Iris pigment epithelial cell (primary cell): ENCODE measurements around the gene INSR.

ENCODE experiments used
- DNase-seq: peaks from one replicate; pipeline ENCODE4 v3.0.0-alpha.2; 2011; ENCODE audit warnings: low read depth

The INSR gene

DNA sequence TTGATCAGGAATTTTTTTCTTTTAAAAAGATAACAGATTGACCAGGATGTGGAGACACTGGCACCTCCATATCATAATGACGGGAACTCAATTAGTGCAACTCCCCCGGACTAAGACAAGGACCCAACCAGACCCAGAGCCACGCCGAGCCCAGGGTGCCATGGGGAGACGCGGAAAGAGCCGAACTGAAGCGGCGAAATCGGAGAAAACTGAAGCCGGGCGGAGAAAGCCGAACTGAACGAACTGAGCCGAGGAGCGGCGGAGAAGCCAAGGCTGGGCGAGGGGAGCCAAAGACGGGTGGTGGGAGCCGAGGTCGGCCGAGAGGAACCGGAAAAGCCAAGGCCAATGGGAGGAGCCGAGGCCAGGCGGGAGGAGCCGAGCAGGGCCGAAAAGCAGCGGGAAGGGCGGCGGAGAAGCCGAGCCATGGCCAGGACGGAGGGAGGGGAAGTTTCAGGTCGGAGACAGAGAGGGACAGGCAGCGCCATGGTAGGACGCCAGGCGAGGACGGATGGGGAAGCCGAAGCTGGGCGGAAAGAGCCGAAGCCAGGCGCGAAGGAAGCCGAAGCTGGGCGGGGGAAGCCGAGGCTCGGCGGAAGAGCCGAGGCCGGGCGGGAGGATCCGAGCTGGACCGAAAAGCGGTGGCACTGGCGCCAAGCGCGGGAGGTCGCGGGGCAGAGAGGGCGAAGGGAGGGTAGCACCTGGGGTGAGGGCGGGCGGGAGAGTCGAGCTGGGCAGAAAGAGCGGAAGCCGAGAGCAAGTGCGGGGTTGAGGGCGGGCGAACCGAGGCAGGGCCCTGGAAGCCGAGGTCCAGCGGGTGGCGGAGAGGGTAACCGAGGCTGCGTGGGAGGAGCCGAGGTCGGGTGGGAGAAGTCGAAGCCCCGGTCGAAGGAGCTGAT, 195.3 kb downstream of the INSR start:
- peak; percentile 87 for DNase-seq

DNA sequence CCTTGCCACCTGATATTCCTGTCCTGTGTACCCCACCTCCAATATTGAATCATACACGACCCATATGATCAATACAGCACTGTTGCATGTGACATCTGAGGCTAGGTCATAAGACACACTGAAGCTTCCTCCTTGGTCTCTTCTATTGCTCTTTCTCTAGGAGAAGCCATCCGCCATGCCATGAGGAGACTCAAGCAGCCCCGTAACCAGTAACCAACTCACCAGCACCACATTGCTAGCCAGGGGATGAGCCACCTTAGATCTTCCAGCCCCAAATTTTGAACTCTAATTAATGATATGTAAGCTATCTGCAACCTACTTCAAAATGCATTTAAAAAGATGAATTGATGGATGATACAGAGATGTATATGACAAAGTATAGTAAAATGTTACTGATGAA, 196.1 kb downstream of the INSR start:
- no peak for DNase-seq

DNA sequence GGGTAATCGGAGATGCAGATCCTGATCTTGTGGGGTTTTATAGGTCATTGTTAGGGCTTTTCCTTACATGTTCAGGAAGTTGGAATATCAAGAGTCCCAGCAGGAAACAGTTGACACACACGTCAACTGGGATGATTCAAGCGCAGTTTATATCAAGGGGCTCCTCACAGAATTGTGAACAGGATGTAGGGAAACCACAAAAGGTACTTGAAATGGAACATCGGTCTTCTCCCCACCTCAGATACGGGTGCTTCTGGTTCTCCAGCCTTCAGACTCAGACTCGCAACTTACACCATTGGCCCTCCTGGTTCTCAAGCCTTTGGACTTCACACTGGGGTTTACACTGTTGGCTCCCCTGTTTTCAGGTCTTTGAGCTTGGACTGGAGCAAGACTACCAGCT, 205.2 kb downstream of the INSR start:
- no peak for DNase-seq

DNA sequence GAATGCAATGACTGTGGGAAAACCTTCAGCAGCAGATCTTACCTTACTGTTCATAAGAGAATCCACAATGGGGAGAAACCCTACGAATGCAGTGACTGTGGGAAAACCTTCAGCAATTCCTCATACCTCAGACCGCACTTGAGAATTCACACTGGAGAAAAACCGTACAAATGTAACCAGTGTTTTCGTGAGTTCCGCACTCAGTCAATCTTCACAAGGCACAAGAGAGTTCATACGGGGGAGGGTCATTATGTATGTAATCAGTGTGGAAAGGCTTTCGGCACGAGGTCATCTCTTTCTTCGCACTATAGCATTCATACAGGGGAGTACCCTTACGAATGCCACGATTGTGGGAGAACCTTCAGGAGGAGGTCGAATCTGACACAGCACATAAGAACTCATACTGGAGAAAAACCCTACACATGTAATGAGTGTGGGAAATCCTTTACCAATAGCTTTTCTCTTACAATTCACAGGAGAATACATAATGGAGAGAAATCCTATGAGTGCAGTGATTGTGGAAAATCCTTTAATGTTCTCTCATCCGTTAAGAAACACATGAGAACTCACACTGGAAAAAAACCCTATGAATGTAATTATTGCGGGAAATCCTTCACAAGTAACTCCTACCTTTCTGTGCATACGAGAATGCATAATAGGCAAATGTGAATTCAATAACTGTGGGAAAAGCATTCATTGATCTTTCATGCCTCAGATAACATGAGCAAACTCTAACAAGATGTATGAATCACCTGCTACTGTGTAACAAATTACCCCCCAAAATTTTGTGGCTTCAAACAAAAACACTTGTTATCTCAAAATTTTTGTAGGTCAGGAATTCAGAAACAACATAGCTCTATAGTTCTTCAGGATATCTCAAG, 210.9 kb downstream of the INSR start:
- peak; percentile 38 for DNase-seq

DNA sequence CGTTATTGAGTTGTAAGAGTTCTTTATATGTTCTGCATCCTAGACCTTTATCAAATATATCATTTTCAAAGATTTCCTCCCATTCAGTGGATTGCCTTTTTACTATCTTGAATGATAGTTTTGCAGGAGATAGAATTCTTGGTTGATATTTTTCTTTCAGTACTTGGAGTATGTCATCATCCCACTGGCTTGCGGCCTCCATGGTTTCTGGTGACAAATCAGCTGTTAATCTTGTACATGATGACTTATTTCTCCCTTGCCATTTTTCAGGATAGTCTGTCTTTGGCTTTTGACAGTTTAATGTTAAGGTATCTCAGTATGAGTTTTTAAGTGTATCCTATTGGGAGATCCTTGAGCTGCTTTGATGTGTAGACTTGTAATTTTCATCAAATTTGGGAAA, 216.2 kb downstream of the INSR start:
- no peak for DNase-seq

DNA sequence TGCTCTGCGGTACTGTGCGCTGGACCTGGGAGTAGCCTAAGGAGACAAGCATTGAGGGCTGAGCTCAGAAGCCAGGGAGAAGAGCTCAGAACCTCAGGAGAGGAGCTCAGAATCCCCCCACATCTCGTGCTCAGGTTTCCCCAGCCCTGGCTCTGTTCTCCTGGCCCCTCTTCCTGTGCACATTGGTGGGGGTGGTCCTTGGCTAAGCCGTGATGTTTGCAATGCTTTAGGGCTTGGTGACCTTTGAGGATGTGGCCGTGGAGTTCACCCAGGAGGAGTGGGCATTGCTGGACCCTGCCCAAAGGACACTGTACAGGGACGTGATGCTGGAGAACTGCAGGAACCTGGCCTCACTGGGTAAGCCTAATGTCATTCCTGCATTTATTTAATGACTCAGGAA, 218.1 kb downstream of the INSR start:
- no peak for DNase-seq

DNA sequence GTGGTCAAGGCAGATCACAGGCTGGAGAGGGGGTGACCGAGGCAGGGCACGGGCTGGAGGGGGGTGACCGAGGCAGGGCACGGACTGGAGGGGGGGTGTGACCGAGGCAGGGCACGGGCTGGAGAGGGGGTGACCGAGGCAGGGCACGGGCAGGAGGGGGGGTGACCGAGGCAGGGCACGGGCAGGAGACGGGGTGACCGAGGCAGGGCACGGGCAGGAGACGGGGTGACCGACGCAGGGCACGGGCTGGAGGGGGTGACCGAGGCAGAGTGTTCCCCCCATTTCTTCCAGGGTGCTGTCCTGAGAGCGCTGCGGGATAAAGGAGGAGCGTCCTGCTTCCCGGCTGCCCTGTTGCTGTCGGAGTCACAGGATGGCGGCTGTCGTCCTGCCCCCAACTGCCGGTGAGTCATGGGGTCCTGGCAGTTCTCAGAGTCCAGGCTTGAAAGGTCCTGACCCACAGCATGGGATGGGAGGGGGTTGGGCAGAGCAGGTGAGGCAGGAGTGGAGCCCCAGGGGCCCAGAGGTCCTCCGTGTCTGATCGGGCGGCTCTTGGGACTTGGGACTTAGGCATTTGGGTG, 219.4 kb downstream of the INSR start:
- no peak for DNase-seq

DNA sequence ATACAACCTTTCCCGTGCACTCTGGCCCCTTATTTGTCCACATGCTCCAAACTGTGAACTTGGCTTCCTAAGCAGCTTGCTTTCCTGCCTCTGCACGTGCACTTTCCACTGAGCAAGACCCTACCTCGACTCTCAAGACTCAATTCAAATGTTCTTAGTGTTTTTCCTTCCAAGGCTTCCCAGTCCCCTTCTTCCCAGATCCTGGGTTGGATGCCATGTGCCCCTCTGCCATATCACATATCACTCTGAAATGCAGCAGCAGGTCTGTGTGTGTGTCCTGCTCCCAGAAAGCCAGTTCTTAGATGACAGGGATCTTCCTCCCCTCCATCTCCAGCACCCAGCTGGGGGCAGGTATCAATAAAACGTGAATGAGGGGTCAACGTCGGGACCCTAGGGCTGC, 221.7 kb downstream of the INSR start:
- no peak for DNase-seq

DNA sequence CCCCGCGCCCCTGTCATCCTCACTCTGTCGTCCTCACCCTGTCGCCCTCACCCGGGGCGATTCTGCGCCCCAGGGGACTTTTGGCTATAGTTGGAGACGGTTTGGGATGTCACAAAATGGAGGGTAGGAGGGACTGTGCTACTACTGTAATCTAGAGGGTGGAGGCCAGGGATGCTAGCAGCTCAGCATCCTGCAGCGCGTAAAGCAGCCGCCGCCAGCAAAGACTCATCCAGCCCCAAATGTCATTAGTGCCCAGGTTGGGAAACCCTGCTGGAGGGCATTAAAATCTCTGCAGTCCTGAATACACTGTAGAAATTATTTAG, 224.3 kb downstream of the INSR start:
- DNase-seq, result peak; percentile 12

DNA sequence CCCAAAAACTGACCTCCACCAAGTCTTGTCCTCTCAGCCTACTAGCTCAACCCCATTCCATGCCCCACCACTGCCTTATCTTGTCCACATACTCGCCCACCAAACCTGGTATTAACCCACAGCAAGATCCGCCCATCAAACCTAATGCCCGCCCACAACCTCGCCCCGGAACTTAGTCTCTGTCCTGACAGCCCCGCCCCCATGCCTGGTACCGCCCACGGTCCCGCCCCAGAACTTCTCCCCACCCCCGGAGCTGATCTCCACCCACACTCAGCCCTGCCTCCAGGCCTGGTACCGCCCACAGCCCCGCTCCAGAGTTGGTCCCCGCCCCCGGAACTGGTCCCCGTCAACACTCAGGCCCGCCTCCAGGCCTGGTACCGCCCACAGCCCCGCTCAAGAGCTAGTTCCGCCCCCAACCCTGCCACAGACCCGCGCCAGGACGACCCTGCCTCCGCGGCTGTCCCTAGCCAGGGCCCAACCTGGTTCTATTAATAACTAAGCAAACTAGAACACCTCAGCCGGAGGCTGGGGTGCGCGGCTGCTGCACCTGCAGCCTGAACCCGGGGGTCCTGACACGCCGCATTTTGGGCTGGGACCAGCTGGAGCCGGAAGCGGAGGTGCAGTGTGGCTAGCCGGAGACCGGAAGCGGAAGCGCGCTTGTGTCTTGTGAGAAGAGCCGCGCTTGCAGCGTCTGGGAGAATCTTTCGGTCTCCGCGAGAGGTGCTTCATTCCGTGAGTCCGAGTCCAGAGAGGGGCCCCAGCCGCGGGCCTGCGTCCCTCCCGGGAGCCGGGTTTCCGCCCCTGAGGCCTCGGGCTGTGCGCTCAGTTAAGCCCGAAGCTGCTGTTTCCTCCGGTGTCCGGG, 224.9 kb downstream of the INSR start, which contains the start of gene ZNF557:
TSS of gene ZNF557 (plus strand) at position 662 of the 862 bp plus-strand sequence. CDS start 5,372 bp downstream, outside the sequence.
- DNase-seq, result peak; percentile 99

DNA sequence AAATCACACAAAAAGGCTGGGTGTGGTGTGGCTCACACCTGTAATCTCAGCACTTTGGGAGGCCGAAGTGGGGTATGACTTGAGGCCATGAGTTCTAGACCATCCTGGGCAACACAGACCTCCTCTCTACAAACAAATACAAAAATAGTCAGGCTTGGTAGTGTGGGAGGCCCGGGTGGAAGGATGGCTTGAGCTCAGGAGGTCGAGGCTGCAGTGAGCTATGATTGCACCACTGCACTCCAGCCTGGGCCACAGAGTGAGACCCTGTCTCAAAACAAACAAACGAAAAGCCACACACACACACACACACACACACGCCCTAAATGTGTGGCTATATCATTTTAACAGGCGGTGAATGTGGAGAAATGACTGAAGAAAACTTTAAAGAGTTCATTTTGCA, 225.6 kb downstream of the INSR start:
- no peak for DNase-seq

DNA sequence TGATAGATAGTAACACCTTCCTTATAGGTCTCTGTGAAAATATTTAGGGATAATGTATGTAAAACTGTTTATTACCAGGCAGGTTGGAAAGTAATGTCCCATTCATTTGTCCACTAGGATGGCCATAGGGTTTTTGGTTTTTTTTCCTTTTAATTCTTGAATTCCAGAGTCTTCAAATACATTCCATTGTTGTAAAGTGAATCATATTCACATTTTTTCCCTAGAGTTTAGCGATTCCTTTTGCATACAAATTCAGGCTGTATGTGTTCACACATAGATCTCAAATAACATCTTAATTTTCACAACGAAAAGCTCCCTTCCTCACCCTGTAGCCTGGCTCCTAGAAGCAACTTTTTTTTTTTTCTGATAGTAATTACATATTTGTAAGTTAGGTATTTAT, 226.5 kb downstream of the INSR start:
- peak; percentile 36 for DNase-seq

DNA sequence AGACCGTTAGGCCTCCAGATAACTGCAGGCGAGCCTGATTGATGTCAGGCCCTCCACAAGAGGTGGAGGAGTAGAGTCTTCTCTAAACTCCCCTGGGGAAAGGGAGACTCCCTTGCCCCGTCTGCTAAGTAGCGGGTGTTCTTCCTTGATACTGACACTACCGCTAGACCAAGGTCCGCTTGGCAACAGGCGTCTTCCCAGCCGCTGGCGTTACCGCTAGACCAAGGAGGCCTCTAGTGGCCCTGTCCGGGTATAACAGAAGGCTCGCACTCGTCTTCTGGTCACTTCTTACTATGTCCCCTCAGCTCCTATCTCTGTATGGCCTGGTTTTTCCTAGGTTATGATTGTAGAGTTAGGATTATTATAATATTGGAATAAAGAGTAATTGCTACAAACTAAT, 227.1 kb downstream of the INSR start:
- peak; percentile 32 for DNase-seq

DNA sequence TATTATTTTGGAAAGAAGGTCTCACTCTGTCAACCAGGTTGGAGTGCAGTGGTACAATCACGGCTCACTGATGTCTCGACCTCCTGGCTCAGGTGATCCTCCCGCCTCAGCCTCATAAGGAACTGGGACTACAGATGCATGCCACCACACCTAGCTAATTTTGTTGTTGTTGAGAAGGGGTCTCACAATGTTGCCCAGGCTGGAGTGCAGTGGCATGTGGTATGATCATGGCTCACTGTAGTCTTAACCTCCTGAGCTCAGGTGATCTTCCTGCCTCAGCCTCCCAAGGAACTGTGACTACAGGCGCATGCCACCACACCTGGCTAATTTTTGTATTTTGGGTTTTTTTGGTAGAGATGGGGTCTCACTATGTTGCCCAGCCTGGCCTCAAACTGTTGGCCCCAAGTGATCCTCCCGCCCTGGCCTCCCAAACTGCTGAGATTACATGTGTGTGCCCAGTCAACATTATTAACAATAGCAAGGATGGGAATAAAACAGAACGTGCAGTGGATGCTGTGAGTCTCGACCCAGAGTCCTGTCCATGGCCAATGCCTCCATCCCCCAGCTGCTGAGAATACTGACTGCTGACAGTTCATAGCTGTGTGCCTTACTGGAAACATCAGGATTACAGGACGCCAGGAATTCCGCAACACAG, 230.3 kb downstream of the INSR start:
- DNase-seq, result no peak

DNA sequence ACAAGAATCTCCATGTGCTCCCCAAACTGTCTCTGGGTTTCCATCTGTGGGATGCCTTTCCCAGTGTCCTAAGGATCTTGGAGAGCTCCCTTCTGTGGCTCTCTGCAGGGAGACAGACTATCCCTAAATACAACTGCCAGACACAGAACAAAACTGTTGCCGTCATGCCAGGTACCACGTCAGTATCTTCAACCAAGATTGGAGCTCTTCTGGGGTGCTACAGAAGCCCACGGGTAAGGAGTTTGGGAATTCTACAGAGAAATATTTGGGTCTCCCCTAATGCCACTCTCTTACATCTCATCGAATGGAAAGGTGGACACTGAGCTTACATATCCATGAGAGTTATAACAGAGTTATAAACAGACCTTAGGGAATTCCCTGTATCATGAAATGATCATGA, 230.9 kb downstream of the INSR start:
- DNase-seq, result no peak
